ENCODE measurements around the gene SLC22A13.

DNA sequence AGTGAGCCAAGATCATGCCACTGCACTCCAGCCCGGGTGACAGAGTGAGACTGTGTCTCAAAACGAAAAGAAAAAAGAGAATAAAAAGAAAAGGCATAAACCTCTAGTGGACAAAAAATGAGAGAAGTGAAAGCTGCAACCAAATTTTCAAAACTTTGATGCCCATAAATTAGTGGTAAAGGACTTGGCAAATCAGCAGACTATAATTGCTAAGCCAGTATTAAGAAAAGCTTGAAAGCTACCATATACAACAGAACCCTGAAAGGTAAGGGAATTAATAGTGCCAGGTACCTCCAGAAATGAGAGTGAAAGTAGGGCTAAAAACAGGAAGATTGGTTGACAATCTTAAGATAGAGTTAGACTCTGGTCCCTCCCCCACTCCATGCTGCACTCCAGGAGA, 32.9 kb upstream of the SLC22A13 start:
- TF ChIP-seq, protein P1, sequence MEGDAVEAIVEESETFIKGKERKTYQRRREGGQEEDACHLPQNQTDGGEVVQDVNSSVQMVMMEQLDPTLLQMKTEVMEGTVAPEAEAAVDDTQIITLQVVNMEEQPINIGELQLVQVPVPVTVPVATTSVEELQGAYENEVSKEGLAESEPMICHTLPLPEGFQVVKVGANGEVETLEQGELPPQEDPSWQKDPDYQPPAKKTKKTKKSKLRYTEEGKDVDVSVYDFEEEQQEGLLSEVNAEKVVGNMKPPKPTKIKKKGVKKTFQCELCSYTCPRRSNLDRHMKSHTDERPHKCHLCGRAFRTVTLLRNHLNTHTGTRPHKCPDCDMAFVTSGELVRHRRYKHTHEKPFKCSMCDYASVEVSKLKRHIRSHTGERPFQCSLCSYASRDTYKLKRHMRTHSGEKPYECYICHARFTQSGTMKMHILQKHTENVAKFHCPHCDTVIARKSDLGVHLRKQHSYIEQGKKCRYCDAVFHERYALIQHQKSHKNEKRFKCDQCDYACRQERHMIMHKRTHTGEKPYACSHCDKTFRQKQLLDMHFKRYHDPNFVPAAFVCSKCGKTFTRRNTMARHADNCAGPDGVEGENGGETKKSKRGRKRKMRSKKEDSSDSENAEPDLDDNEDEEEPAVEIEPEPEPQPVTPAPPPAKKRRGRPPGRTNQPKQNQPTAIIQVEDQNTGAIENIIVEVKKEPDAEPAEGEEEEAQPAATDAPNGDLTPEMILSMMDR (IDR thresholded peaks at IDR 0.05) = no peak
- TF ChIP-seq POLR2A (IDR thresholded peaks at IDR 0.05) = no peak

All from body of pancreas (tissue), 4 donors.